Gastroesophageal sphincter (tissue), 4 donors: ENCODE measurements around the gene WTIP. TPM values are rescaled to one million over a fixed set of nuclear protein-coding genes. Genes with fewer than 3 reads are reported as not detected.

ENCODE experiments used
- ATAC-seq: fragments of 150-250 bp; one replicate; pipeline ENCODE4 v1.9.1; 2016; ENCODE audit warnings: mild to moderate bottlenecking, moderate library complexity
- H3K27ac ChIP-seq, 4 donors: fragments of 200-600 bp; sonication (generic) in 3 of 4; 1 replicate in 3 of 4; 2 replicates in 1 of 4; pipeline ENCODE4 v1.5.1; 2016 to 2019
- H3K27me3 ChIP-seq: fragments of 200-600 bp; sonication (generic); one replicate; pipeline ENCODE4 v1.5.1; 2019
- H3K36me3 ChIP-seq, 2 donors: fragments of 200-600 bp; sonication (generic); one replicate each; pipeline ENCODE4 v1.5.1; 2019; ENCODE audit warnings: control low read depth in 1 of 2
- H3K4me1 ChIP-seq, 3 donors: fragments of 200-600 bp; sonication (generic); 1 replicate in 2 of 3; 2 replicates in 1 of 3; pipeline ENCODE4 v1.5.1; 2016 to 2019; ENCODE audit warnings: control low read depth in 2 of 3
- H3K4me3 ChIP-seq, 2 donors: fragments of 200-600 bp; sonication (generic); one replicate each; pipeline ENCODE4 v1.5.1; 2019; ENCODE audit warnings: mild to moderate bottlenecking in 1 of 2, moderate library complexity in 1 of 2
- H3K9me3 ChIP-seq, 3 donors: fragments of 200-600 bp; sonication (generic); one replicate each; pipeline ENCODE4 v1.5.1; 2017 to 2019; ENCODE audit warnings: control low read depth in 2 of 3
- CTCF ChIP-seq, 4 experiments: fragments of 200-600 bp in 2 of 4; fragments of 450-650 bp in 2 of 4; sonication (generic) in 1 of 4; IDR thresholded peaks; one replicate each; pipeline ENCODE4 v1.5.1; 2017 to 2019; ENCODE audit warnings: antibody characterized with exemption in 4 of 4, mild to moderate bottlenecking in 2 of 4, moderate library complexity in 2 of 4
- EP300 ChIP-seq: sonication (generic); formaldehyde crosslinking; IDR thresholded peaks from one replicate; pipeline ENCODE4 v1.6.1; 2017; ENCODE audit warnings: antibody characterized with exemption, mild to moderate bottlenecking
- POLR2A ChIP-seq, 2 donors: fragments of 450-650 bp; IDR thresholded peaks; one replicate each; pipeline ENCODE4 v1.6.1; 2017; ENCODE audit warnings: antibody characterized with exemption in 2 of 2, mild to moderate bottlenecking in 2 of 2, moderate library complexity in 1 of 2
- POLR2AphosphoS5 ChIP-seq: sonication (generic); formaldehyde crosslinking; IDR thresholded peaks from one replicate; pipeline ENCODE4 v1.6.1; 2017; ENCODE audit warnings: antibody characterized with exemption
- WGBS, 2 donors: methylation state at CpG; one replicate each; pipeline ENCODE4 v1.1.5; 2018; ENCODE audit warnings: low coverage in 1 of 2; 5-methylcytosine and 5-hydroxymethylcytosine counted together
- total RNA-seq, 4 donors: library from RNA; depleted of rRNA; stranded (reverse); fragments of >200 nt; gene quantifications; one replicate each; pipeline ENCODE4 v1.1.0, GENCODE V29; 2016

The WTIP gene
- total RNA-seq = 10 to 100 TPM; 18.8 to 59.6 (median 43.6) TPM

- H3K4me1 ChIP-seq = peaks cover 0 to 46% (median 16%) of the 10 kb centered on the region in 3 donors
These were observed at the start of gene WTIP for GRCh38 chr19:34480971-34481841. Gene WTIP (plus strand): TSS chr19:34481758. CDS start chr19:34481975, 217 bp downstream.

GRCh38 chr19:34432797-34433196 lies 48.8 kb upstream of the WTIP start:
- H3K4me1 ChIP-seq = peaks cover 6 to 53% (median 14%) of the 10 kb centered on the region in 3 donors
- ATAC-seq = peak; percentile 40
- peaks cover 0 to 47% of the 10 kb centered on the region in 2 donors for H3K36me3 ChIP-seq
- 40 to 57% methylated on average over 1 to 5 of the region's 5 CpGs for WGBS, 2 donors
- H3K4me3 ChIP-seq = no peak overlapping the region
- TF ChIP-seq EP300 (no peak), POLR2A (IDR thresholded peaks at IDR 0.05) (no peak), CTCF (IDR thresholded peaks at IDR 0.05) (no peak), POLR2AphosphoS5 (no peak)
- no peaks in the 10 kb centered on the region for H3K27me3 ChIP-seq
- H3K9me3 ChIP-seq = no peaks in the 10 kb centered on the region
- H3K27ac ChIP-seq = peak overlapping the region in 3 of 4 donors; percentile 17 to 61 (median 42)

More at GRCh38 chr19:34480971-34481841, at the start of gene WTIP:
- TF ChIP-seq EP300 (no peak), POLR2A (IDR thresholded peaks at IDR 0.05) (peak in 1 of 2 donors; percentile 21), POLR2AphosphoS5 (peak; percentile 77), CTCF (IDR thresholded peaks at IDR 0.05) (peak in 1 of 4 experiments; percentile 26)
- no peaks in the 10 kb centered on the region for H3K36me3 ChIP-seq
- H3K27me3 ChIP-seq = no peaks in the 10 kb centered on the region
- H3K4me3 ChIP-seq = peak within 1 kb of the TSS; percentile 50 to 91
- peak; percentile 91 for ATAC-seq
- no CpG with 5 or more reads among the region's 95 CpGs for whole genome bisulfite sequencing, 2 donors
- peak within 1 kb of the TSS; percentile 52 to 93 (median 86) for H3K27ac ChIP-seq
- H3K9me3 ChIP-seq = no peaks in the 10 kb centered on the region

GRCh38 chr19:34436716-34437115 lies 44.8 kb upstream of the WTIP start:
- no peaks in the 10 kb centered on the region for H3K27me3 ChIP-seq
- WGBS, 2 donors = 78 to 80% methylated on average over 3 of the region's 3 CpGs
- H3K4me1 ChIP-seq = peaks cover 0 to 22% (median 0%) of the 10 kb centered on the region in 3 donors
- H3K9me3 ChIP-seq = no peaks in the 10 kb centered on the region
- TF ChIP-seq CTCF (IDR thresholded peaks at IDR 0.05) = no peak
- no peak for TF ChIP-seq POLR2AphosphoS5
- no peak for TF ChIP-seq EP300
- TF ChIP-seq POLR2A (IDR thresholded peaks at IDR 0.05) = no peak
- H3K4me3 ChIP-seq = no peak overlapping the region
- H3K36me3 ChIP-seq = peaks cover 0 to 84% of the 10 kb centered on the region in 2 donors
- H3K27ac ChIP-seq = no peak overlapping the region
- ATAC-seq = no peak

- no peak for ATAC-seq
- H3K27ac ChIP-seq = no peak overlapping the region
- peaks cover 13 to 100% of the 10 kb centered on the region in 2 donors for H3K36me3 ChIP-seq
- no peaks in the 10 kb centered on the region for H3K9me3 ChIP-seq
- H3K4me1 ChIP-seq = no peaks in the 10 kb centered on the region
- H3K4me3 ChIP-seq = no peak overlapping the region
- no peaks in the 10 kb centered on the region for H3K27me3 ChIP-seq
- WGBS, 2 donors = 92% methylated on average over 3 of the region's 3 CpGs; no CpG with 5 or more reads in 1 of the 2 donors
- TF ChIP-seq POLR2AphosphoS5 (no peak), CTCF (IDR thresholded peaks at IDR 0.05) (no peak), POLR2A (IDR thresholded peaks at IDR 0.05) (no peak), EP300 (no peak)
These were observed 33.4 kb upstream of the WTIP start for GRCh38 chr19:34448191-34448590.

- Histone ChIP-seq H3K27ac (no peak overlapping the region), H3K9me3 (no peaks in the 10 kb centered on the region), H3K36me3 (peaks cover 5 to 99% of the 10 kb centered on the region in 2 donors), H3K4me3 (no peak overlapping the region), H3K4me1 (no peaks in the 10 kb centered on the region), H3K27me3 (no peaks in the 10 kb centered on the region)
- ATAC-seq = no peak
- TF ChIP-seq EP300 (no peak), POLR2AphosphoS5 (no peak), CTCF (IDR thresholded peaks at IDR 0.05) (no peak), POLR2A (IDR thresholded peaks at IDR 0.05) (no peak)
These were observed 28.8 kb upstream of the WTIP start for GRCh38 chr19:34452723-34453122.
